Osteocyte (in vitro differentiated cells): ENCODE measurements around the gene SYNJ2. TPM values are rescaled to one million over a fixed set of nuclear protein-coding genes. Genes with fewer than 3 reads are reported as not detected.

Source experiments
- DNase-seq: peaks from one replicate; pipeline ENCODE4 v3.0.0; 2021; ENCODE audit warnings: mixed read lengths; ENCODE audit not compliant: unreplicated experiment; ENCODE audit errors: extremely low spot score
- H3K27ac Mint-ChIP-seq: one replicate; pipeline ENCODE4 v1.8.0; 2021; ENCODE audit warnings: mild to moderate bottlenecking, mixed read lengths; ENCODE audit not compliant: unreplicated experiment
- H3K27me3 Mint-ChIP-seq: one replicate; pipeline ENCODE4 v1.8.0; 2021; ENCODE audit warnings: mixed read lengths; ENCODE audit not compliant: unreplicated experiment
- H3K36me3 Mint-ChIP-seq: one replicate; pipeline ENCODE4 v1.8.0; 2021; ENCODE audit warnings: mixed read lengths; ENCODE audit not compliant: unreplicated experiment
- H3K4me1 Mint-ChIP-seq: one replicate; pipeline ENCODE4 v1.8.0; 2021; ENCODE audit warnings: mixed read lengths; ENCODE audit not compliant: unreplicated experiment
- H3K4me3 Mint-ChIP-seq: one replicate; pipeline ENCODE4 v1.8.0; 2021; ENCODE audit warnings: mild to moderate bottlenecking, moderate library complexity, mixed read lengths; ENCODE audit not compliant: unreplicated experiment
- H3K9me3 Mint-ChIP-seq: one replicate; pipeline ENCODE4 v1.8.0; 2021; ENCODE audit warnings: mixed read lengths; ENCODE audit not compliant: unreplicated experiment
- total RNA-seq: library from RNA; stranded (reverse); gene quantifications from 2 replicates; pipeline ENCODE4 v1.2.1, GENCODE V29; 2021
- TF ChIP-seq, protein P1 (sequence below): fragments of 200-600 bp; sonication (generic); IDR thresholded peaks from 2 replicates; pipeline ENCODE4 v1.5.0; 2021; ENCODE audit warnings: antibody characterized with exemption, mild to moderate bottlenecking, moderate library complexity

The SYNJ2 gene
- total RNA-seq, 1 donor from 2014 or later: 94.5 TPM

GRCh38 chr6:158011980-158012566, 30.4 kb downstream of the SYNJ2 start:
- TF ChIP-seq, protein P1, sequence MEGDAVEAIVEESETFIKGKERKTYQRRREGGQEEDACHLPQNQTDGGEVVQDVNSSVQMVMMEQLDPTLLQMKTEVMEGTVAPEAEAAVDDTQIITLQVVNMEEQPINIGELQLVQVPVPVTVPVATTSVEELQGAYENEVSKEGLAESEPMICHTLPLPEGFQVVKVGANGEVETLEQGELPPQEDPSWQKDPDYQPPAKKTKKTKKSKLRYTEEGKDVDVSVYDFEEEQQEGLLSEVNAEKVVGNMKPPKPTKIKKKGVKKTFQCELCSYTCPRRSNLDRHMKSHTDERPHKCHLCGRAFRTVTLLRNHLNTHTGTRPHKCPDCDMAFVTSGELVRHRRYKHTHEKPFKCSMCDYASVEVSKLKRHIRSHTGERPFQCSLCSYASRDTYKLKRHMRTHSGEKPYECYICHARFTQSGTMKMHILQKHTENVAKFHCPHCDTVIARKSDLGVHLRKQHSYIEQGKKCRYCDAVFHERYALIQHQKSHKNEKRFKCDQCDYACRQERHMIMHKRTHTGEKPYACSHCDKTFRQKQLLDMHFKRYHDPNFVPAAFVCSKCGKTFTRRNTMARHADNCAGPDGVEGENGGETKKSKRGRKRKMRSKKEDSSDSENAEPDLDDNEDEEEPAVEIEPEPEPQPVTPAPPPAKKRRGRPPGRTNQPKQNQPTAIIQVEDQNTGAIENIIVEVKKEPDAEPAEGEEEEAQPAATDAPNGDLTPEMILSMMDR: no peak
- peak overlapping the region; percentile 95 for H3K27ac Mint-ChIP-seq

GRCh38 chr6:158013904-158014504, 32.3 kb downstream of the SYNJ2 start:
- peak overlapping the region; percentile 55 for H3K27ac Mint-ChIP-seq
- no peaks in the 10 kb centered on the region for H3K27me3 Mint-ChIP-seq
- peaks cover 80% of the 10 kb centered on the region for H3K4me1 Mint-ChIP-seq
- H3K9me3 Mint-ChIP-seq: no peaks in the 10 kb centered on the region
- TF ChIP-seq, protein P1: no peak
- H3K4me3 Mint-ChIP-seq: no peak overlapping the region
- H3K36me3 Mint-ChIP-seq: peaks cover 39% of the 10 kb centered on the region
- DNase-seq: no peak

More at GRCh38 chr6:158011980-158012566, 30.4 kb downstream of the SYNJ2 start:
- Mint-ChIP-seq H3K4me3 (no peak overlapping the region), H3K36me3 (peaks cover 30% of the 10 kb centered on the region), H3K4me1 (peaks cover 78% of the 10 kb centered on the region), H3K27me3 (no peaks in the 10 kb centered on the region), H3K9me3 (no peaks in the 10 kb centered on the region)
- no peak for DNase-seq

DNA sequence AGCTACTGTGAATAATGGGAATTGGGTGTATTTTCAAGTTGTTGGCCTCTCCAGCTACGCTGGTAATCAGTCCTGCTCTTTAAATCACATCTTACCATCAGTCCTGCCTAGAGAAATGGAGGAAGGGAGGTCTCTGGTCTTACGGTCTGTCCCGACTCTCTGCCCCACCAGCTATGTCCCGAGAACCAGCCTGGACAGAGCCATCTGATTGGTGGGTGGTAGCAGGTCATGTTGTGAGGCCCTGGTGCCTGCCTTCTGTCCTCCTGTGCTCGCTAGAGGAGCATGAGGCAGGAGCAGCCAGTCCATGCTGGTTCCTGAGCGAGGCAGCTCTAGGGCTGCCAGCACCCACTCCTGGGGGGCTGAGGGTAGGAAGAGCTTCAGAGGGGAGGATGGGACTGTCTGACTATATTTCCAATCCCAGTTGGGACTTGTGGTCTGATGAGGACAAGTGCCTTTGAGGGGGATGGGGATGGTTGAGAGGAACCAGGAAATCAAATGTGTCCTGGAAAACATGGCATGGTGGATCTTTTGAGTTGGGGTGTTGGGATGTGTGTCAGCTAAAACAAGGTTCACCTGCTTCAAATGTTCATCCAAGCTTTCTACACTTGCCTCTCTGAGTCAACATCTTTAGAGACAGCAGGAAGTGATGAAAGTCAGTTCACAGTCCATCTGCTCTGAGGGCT, 33.0 kb downstream of the SYNJ2 start:
- no peak overlapping the region for H3K4me3 Mint-ChIP-seq
- no peak for DNase-seq
- H3K9me3 Mint-ChIP-seq: no peaks in the 10 kb centered on the region
- H3K36me3 Mint-ChIP-seq: peaks cover 38% of the 10 kb centered on the region
- H3K27ac Mint-ChIP-seq: peak overlapping the region; percentile 55
- H3K27me3 Mint-ChIP-seq: no peaks in the 10 kb centered on the region
- TF ChIP-seq, protein P1: no peak
- peaks cover 80% of the 10 kb centered on the region for H3K4me1 Mint-ChIP-seq

DNA sequence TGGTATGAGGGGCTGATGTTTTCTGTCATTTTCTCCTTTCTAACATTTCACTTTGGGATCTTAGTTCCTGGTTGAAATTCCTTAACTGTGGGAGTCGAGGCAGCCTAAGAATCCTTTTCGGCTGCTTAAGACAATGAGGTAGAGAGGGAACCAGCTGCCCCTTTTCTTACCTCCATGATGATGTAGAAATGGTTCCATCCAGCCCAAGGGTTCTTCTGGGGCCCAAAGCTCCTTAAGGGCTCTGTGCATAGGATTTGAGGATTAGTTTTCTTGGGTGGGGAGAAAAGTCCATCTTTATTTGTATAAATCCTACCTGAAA, 33.5 kb downstream of the SYNJ2 start:
- Mint-ChIP-seq H3K36me3 (peaks cover 43% of the 10 kb centered on the region), H3K9me3 (no peaks in the 10 kb centered on the region), H3K4me1 (peaks cover 81% of the 10 kb centered on the region), H3K27ac (peak overlapping the region; percentile 55), H3K4me3 (no peak overlapping the region), H3K27me3 (no peaks in the 10 kb centered on the region)
- TF ChIP-seq, protein P1: no peak
- no peak for DNase-seq

- Mint-ChIP-seq H3K27me3 (no peaks in the 10 kb centered on the region), H3K36me3 (peaks cover 38% of the 10 kb centered on the region), H3K4me1 (peaks cover 78% of the 10 kb centered on the region), H3K9me3 (no peaks in the 10 kb centered on the region), H3K4me3 (peak overlapping the region; percentile 59), H3K27ac (peak overlapping the region; percentile 93)
- TF ChIP-seq, protein P1: no peak
- no peak for DNase-seq
Observed at GRCh38 chr6:158016571-158017383, 35.1 kb downstream of the SYNJ2 start.
